K562 (cell line): ENCODE data around the gene INS. TPM values are rescaled to one million over a fixed set of nuclear protein-coding genes. Genes with fewer than 3 reads are reported as not detected.
"Not testable (repeated sequence)": the region's sequence is repeated elsewhere in the genome, so short reads cannot be mapped to it uniquely, and the experiment has no call there.

Experiments
- ATAC-seq: fragments of 200-7000 bp; cut with Tn5 transposase; 3 replicates; pipeline ENCODE4 v1.9.1; 2020; ENCODE audit warnings: moderate library complexity
- BruUV-seq: library from RNA; stranded (reverse); fragments of 400-500 nt; replicated peaks from 2 replicates; lab custom pipeline; 2021; lab: Mats Ljungman, UMichigan
- CTCF ChIA-PET: fragments of 300-600 bp; formaldehyde crosslinking; extraction: SDS; loops from one replicate; lab custom pipeline; 2021; ENCODE audit warnings: low intra/inter-chr PET ratio; lab: Yijun Ruan, JAX
- POLR2A ChIA-PET: fragments of 300-600, 350-650 bp; sonication (Branson Sonifier 250); formaldehyde crosslinking; extraction: SDS; loops from one replicate; lab custom pipeline; 2021; ENCODE audit warnings: antibody characterized with exemption, inconsistent platforms; lab: Yijun Ruan, JAX
- DNase-seq, 4 experiments: peaks; one replicate each; pipeline versions ENCODE4 v3.0.0 to v3.0.0-alpha.2; 2011 to 2018; ENCODE audit warnings: low spot score in 3 of 4, mixed read lengths in 3 of 4; ENCODE audit errors: extremely low read depth in 1 of 4
- FAIRE-seq: peaks from 2 replicates; lab custom pipeline; 2011; peaks lifted over from hg19 to GRCh38; lab: Jason Lieb, UNC
- H2AFZ ChIP-seq: 2 replicates; pipeline ENCODE4 v1.6.0; 2011; ENCODE audit warnings: low read depth, low read length, control low read depth, inconsistent platforms
- H3K27ac ChIP-seq: fragments of 200-600 bp; 3 replicates; pipeline ENCODE4 v1.8.0; 2011; ENCODE audit warnings: low read depth, mild to moderate bottlenecking, control low read depth, inconsistent platforms, low read length, moderate library complexity, mixed read lengths; ENCODE audit errors: extremely low read depth
- H3K27me3 ChIP-seq, 2 experiments: fragments of 300-600 bp in 1 of 2; 2 replicates in 1 of 2; 3 replicates in 1 of 2; pipeline versions ENCODE4 v1.6.0 to v1.8.0; 2011; ENCODE audit warnings: inconsistent platforms in 2 of 2, low read length in 2 of 2, mild to moderate bottlenecking in 1 of 2, mixed read lengths in 1 of 2, moderate library complexity in 1 of 2; ENCODE audit not compliant: control insufficient read depth in 2 of 2, insufficient read depth in 2 of 2
- H3K36me3 ChIP-seq: fragments of 300-600 bp; 3 replicates; pipeline ENCODE4 v1.8.0; 2011; ENCODE audit warnings: mild to moderate bottlenecking, low read length, inconsistent platforms; ENCODE audit not compliant: control insufficient read depth, insufficient read depth
- H3K4me1 ChIP-seq, 2 experiments: fragments of 200-600 bp in 1 of 2; replicated peaks in 1 of 2; 2 replicates in 1 of 2; 3 replicates in 1 of 2; pipeline versions ENCODE4 v1.5.1 to v1.8.0; 2011; ENCODE audit warnings: inconsistent platforms in 2 of 2, low read length in 2 of 2, mild to moderate bottlenecking in 1 of 2, mixed read lengths in 1 of 2, moderate library complexity in 1 of 2; ENCODE audit not compliant: control insufficient read depth in 2 of 2, insufficient read depth in 2 of 2
- H3K4me2 ChIP-seq: 2 replicates; pipeline ENCODE4 v1.6.1; 2011; ENCODE audit warnings: low read length, control low read depth, inconsistent platforms, mixed read lengths; ENCODE audit not compliant: insufficient read depth
- H3K4me3 ChIP-seq: fragments of 200-600 bp; sonication (generic), shearing (Covaris generic); 2 replicates; pipeline ENCODE4 v1.5.1; 2016; ENCODE audit warnings: control low read depth, inconsistent platforms
- H3K79me2 ChIP-seq: fragments of 200-600 bp; 3 replicates; pipeline ENCODE4 v1.8.0; 2011; ENCODE audit warnings: low read length, inconsistent platforms; ENCODE audit not compliant: control insufficient read depth, insufficient read depth
- H3K9ac ChIP-seq, 2 experiments: 2 replicates each; pipeline versions ENCODE4 v1.6.0 to v1.6.1; 2011; ENCODE audit warnings: low read depth in 2 of 2, low read length in 2 of 2, control low read depth in 1 of 2, inconsistent platforms in 1 of 2, mild to moderate bottlenecking in 1 of 2, mixed read lengths in 1 of 2; ENCODE audit not compliant: insufficient read depth in 1 of 2
- H3K9me1 ChIP-seq: one replicate; pipeline ENCODE4 v1.6.0; 2011; ENCODE audit warnings: inconsistent platforms, mild to moderate bottlenecking, low read length, moderate library complexity; ENCODE audit not compliant: control insufficient read depth, insufficient read depth
- H3K9me3 ChIP-seq: replicated peaks from 2 replicates; pipeline ENCODE4 v1.5.1; 2011; ENCODE audit warnings: low read depth, low read length, inconsistent platforms; ENCODE audit not compliant: control insufficient read depth, insufficient read depth
- H4K20me1 ChIP-seq: replicated peaks from 2 replicates; pipeline ENCODE4 v1.6.1; 2011; ENCODE audit warnings: low read length, inconsistent platforms, mixed read lengths; ENCODE audit not compliant: control insufficient read depth, insufficient read depth
- FOXK2 ChIP-seq, 2 experiments: fragments of 450-650 bp; IDR thresholded peaks in 1 of 2; conservative IDR thresholded peaks in 1 of 2; 2 replicates each; pipeline ENCODE4 v1.6.1; 2016; ENCODE audit warnings: low read depth in 2 of 2, mild to moderate bottlenecking in 1 of 2
- MTA3 ChIP-seq: fragments of 450-650 bp; formaldehyde crosslinking; IDR thresholded peaks from 2 replicates; pipeline ENCODE4 v1.6.1; 2017; ENCODE audit warnings: mild to moderate bottlenecking, borderline replicate concordance
- NR2C1 ChIP-seq, 2 experiments: fragments of 450-650 bp; IDR thresholded peaks; 2 replicates each; pipeline ENCODE4 v1.6.1; 2017; ENCODE audit warnings: mild to moderate bottlenecking in 2 of 2, antibody characterized with exemption in 1 of 2, inconsistent platforms in 1 of 2, missing compliant biosample characterization in 1 of 2, missing genetic modification characterization in 1 of 2
- PBX2 ChIP-seq, 2 experiments: IDR thresholded peaks in 1 of 2; conservative IDR thresholded peaks in 1 of 2; 2 replicates each; pipeline ENCODE4 v1.6.1; 2016; ENCODE audit warnings: low read depth in 2 of 2, mild to moderate bottlenecking in 1 of 2, missing compliant biosample characterization in 1 of 2, missing genetic modification characterization in 1 of 2, moderate library complexity in 1 of 2
- POLR2A ChIP-seq: fragments of 450-650 bp; conservative IDR thresholded peaks from 2 replicates; pipeline ENCODE4 v1.6.1; 2016
- RCOR1 ChIP-seq, 2 experiments: IDR thresholded peaks; 2 replicates each; pipeline ENCODE4 v1.6.1; 2012; ENCODE audit warnings: low read depth in 2 of 2, low read length in 2 of 2, borderline replicate concordance in 1 of 2, improper control_type of control experiment in 1 of 2
- WGBS: fragments of 100-300 bp; shearing (Covaris generic); methylation state at CpG from one replicate; pipeline ENCODE4 v1.1.6; 2016; ENCODE audit warnings: low coverage, mixed read lengths; ENCODE audit not compliant: insufficient coverage; ENCODE audit errors: missing lambda C conversion rate; 5-methylcytosine and 5-hydroxymethylcytosine counted together
- in situ Hi-C: fragments of 300-500 bp; cut with MboI; formaldehyde crosslinking; loops from 4 replicates; pipeline ENCODE4 v1.15.0; 2018; ENCODE audit warnings: inconsistent platforms, mixed read lengths
- intact Hi-C: fragments of 100-400 bp; cut with micrococcal nuclease; formaldehyde crosslinking; loops from 2 replicates; pipeline ENCODE4 v1.14.2; 2022
- polyA plus RNA-seq, 8 experiments: library from polyadenylated mRNA; depleted of rRNA in 4 of 8; stranded (reverse) in 5 of 8; unstranded in 3 of 8; fragments of >200 nt; fragmentation: Nextera tagmentation in 2 of 8; fragmentation: Illumina TruSeq in 1 of 8; extraction: Ambion mirVana in 2 of 8; extraction: Trizol in 1 of 8; gene quantifications; 2 replicates each; pipeline versions ENCODE4 v1.2.1 to v1.2.3, GENCODE V29; 2011 to 2014; ENCODE audit warnings: inconsistent platforms in 1 of 8, missing spikeins in 1 of 8
- total RNA-seq, 7 experiments: library from RNA; depleted of rRNA in 6 of 7; stranded (reverse); fragments of >200 nt in 6 of 7; fragmentation: Illumina TruSeq in 2 of 7; extraction: Trizol in 2 of 7; gene quantifications; 2 replicates each; pipeline versions ENCODE4 v1.2.1 to v1.2.3, GENCODE V29; 2011 to 2021; ENCODE audit warnings: low replicate concordance in 1 of 7

Gene INS
- total and polyA plus RNA-seq, 9 of the 15 experiments (the other 6 are each of a cell fraction or from before 2014, with no cell fraction given) = not detected

GRCh38 chr11:2178906-2179494 is 18.0 kb upstream of the INS start:
- Histone ChIP-seq H3K36me3 (no peaks in the 10 kb centered on the region), H3K27ac (no peak overlapping the region), H3K79me2 (no peaks in the 10 kb centered on the region), H3K27me3 (peaks cover 13 to 57% of the 10 kb centered on the region in 2 experiments; a peak in 4 of 5 replicates), H3K9me1 (no peaks in the 10 kb centered on the region), H3K9ac (no peak overlapping the region), H4K20me1 (no peaks in the 10 kb centered on the region; the same call in 1 of the 2 replicates), H3K4me3 (no peak overlapping the region), H3K4me2 (no peak overlapping the region), H3K9me3 (no peaks in the 10 kb centered on the region; the same call in 1 of the 2 replicates), H3K4me1 (peaks cover 0 to 9% of the 10 kb centered on the region in 2 experiments; a peak in 2 of 5 replicates), H2AFZ (no peak overlapping the region)
- ChIA-PET POLR2A (interaction anchor here (0.5 kb wide), 1 partner anchor 232 kb away, joined by 3 read pairs; no protein-coding TSS in a partner anchor), CTCF (no interaction called here)
- no peak for DNase-seq
- FAIRE-seq = no peak
- no TSS peak for BruUV-seq
- TF ChIP-seq FOXK2 (conservative IDR thresholded peaks at IDR 0.05 in 1 of 2, IDR thresholded peaks at IDR 0.05 in 1 of 2; ENCODE audit: low read depth in 2 of 2) (no peak), POLR2A (no peak), RCOR1 (IDR thresholded peaks at IDR 0.05; ENCODE audit: borderline replicate concordance in 1 of 2, low read depth in 2 of 2, low read length in 2 of 2) (no peak), MTA3 (no peak), PBX2 (CRISPR knock-in tag; IDR thresholded peaks at IDR 0.05; ENCODE audit: low read depth) (no peak), PBX2 (tag; conservative IDR thresholded peaks at IDR 0.05; ENCODE audit: low read depth) (no peak), NR2C1 (IDR thresholded peaks at IDR 0.05) (no peak), NR2C1 (tag; IDR thresholded peaks at IDR 0.05) (no peak)
- intact Hi-C loops = no loop called here
- WGBS = 3% methylated on average over 12 of the region's 16 CpGs
- in situ Hi-C loops = no loop called here
- no peak for ATAC-seq

- intact Hi-C loops, H3K4me3 ChIP-seq, ATAC-seq: not testable (repeated sequence)
Observed at GRCh38 chr11:2178055-2178773, 17.2 kb upstream of the INS start.

More at GRCh38 chr11:2178055-2178773, 17.2 kb upstream of the INS start:
- H3K4me1 ChIP-seq, BruUV-seq, H3K27ac ChIP-seq, H3K9me1 ChIP-seq, H2AFZ ChIP-seq, DNase-seq, in situ Hi-C loops, CTCF ChIA-PET, H3K79me2 ChIP-seq, FAIRE-seq, H3K9ac ChIP-seq, H3K4me2 ChIP-seq, H3K9me3 ChIP-seq, H3K36me3 ChIP-seq, H4K20me1 ChIP-seq: not testable (repeated sequence)
- POLR2A ChIA-PET = interaction anchor here (0.5 to 0.7 kb wide), 2 partner anchors 233 to 472 kb away, joined by 3 read pairs; no protein-coding TSS in a partner anchor
- H3K27me3 ChIP-seq = peaks cover 15 to 60% of the 10 kb centered on the region in 2 experiments; a peak in 4 of 5 replicates
- 5% methylated on average over 11 of the region's 16 CpGs for WGBS
